NCI-H2171 treated with DMSO at 0.1 percent for 48 hours (cell line): ENCODE results near the gene E2F2.
A peak's percentile ranks its signal among the peaks of the same experiment; 100 is the strongest.

ENCODE experiments used
- DNase-seq: peaks from one replicate; lab custom pipeline; 2025; lab: John Stamatoyannopoulos, UW

E2F2 gene

DNA sequence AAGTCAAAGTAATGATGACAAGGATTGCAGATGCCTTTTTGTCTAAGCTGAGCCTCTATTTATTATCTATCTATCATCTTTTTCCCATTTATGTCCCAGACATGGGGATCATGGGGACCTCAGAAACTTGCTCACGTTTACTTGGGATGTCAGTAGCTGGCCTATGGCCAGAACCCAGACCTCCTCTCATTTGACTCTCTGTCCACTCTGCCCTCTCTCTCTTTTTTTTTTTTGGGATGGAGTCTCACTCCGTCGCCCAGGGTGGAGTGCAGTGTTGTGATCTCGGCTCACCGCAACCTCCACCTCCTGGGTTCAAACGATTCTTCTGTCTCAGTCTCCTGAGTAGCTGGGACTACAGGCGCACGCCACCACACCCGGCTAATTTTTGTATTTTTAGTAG, 32.0 kb upstream of the E2F2 start:
- DNase-seq = no peak

DNA sequence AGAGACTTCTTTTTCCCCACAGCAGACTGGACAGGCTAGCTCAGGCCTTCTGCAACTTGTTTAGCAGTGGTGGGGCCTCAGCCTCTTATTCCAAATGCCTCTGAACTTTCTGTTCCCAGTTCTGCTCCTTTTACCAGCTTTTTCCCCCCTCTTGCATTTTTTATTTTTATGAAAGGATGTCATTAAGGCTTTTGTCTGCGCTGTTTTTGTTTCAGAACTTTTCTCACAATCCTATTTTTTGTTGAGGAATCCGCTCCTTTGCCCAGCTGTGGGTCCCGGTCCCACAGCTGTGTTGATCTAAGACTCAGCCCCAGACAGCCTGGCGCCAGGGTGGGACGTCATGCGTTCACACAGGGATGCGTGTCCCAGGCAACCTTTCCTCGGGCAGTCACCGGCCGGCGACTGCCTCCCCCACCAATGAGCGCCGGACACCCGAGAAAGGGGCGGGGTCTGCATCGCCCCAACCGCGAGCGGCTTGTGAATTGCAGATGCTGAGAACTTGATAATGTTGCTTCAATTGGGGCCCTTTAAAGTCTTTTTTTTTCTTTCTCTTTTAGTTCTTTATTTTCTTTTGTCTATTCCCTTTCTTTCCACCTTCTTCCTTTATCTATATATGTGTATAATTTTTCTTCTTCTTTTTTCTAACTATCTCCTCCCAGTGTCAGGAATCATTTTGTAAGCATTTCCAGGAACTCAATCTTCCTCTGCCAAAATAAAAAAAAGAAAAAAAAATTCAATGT, 31.3 kb upstream of the E2F2 start:
- peak; percentile 80 for DNase-seq

DNA sequence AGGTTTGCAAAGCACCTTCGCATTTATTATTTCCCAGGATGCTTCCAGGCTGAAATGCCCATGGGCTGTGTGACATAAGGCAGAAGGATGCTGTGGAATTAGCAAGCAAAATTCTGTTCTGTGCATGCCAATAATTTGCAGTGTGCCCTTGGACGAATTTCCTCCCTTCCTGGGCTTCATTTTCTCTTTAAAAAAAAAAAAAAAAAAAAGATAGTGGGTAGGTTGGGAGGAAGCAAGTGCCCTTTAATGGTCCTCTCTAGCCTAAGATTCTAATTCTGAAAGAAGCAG, 30.7 kb upstream of the E2F2 start:
- DNase-seq = no peak

DNA sequence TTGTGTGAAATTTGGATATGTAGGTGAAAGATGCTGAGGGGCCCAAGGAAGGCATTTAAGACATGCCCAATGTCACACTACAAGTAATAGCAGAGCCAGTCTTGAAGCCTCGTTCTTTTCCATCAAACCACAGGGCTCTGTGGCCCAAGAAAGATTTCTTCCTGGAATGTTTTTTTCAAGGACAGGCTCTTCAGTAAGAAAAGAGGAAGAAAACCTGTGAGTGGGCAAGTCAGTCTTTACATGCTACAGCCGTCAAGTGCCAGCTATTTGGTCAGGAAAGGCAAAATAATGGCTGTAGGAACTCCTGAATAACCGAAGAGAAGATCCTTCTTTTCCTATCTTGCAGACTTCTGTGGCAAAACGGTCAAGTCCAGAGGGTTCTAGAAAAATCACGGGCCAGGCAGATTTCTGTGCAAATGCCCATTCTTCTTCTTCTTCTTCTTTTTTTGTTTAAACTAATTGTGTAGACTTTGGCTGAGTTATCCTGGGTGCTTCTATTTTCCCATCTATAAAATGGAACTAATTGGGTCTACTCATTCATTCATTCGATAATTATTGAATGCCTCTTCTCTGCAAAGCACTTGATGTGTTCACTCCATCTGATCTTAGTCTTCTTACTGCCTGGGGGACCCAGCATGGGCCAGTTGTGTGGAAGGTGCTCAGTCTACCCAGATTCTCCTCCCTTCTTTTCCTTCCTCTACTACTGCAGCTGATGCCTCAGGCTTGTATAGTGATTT, 30.2 kb upstream of the E2F2 start:
- DNase-seq = no peak

DNA sequence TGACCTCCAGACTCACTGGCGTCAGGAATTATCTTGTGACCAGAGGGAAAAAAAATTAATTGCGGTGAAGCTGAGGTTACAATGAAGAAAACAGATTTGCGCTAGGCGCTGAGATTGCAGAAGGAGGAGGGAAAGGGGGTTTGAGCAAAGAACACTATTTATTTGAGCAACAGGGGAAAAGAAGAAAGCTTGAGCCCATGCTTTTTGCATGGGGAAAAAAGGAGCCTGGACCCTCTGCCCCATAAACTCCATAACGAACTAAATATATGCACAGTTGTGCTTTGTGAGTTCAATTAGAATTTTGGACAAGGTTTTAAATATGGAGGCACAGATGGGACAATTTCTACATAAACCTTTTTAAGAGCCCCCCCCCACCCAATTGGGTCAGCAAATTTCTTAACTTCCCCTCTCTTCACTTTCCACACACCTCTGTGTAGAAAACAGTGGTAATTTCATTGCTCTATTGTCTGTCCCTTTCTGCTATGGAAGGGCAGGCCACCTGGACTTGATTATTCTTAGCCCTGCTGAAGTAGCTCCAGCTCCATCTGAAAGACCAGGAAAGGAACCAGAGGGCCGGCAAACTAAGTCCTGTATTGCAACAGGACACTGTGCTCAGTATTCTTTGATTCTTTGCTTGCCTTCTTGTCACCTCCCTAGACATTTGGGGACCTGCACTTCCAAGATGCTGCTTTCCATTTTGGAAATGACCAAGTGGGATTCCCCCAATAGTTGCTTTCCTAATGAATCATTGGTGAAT, 29.1 kb upstream of the E2F2 start:
- DNase-seq = peak; percentile 82

DNA sequence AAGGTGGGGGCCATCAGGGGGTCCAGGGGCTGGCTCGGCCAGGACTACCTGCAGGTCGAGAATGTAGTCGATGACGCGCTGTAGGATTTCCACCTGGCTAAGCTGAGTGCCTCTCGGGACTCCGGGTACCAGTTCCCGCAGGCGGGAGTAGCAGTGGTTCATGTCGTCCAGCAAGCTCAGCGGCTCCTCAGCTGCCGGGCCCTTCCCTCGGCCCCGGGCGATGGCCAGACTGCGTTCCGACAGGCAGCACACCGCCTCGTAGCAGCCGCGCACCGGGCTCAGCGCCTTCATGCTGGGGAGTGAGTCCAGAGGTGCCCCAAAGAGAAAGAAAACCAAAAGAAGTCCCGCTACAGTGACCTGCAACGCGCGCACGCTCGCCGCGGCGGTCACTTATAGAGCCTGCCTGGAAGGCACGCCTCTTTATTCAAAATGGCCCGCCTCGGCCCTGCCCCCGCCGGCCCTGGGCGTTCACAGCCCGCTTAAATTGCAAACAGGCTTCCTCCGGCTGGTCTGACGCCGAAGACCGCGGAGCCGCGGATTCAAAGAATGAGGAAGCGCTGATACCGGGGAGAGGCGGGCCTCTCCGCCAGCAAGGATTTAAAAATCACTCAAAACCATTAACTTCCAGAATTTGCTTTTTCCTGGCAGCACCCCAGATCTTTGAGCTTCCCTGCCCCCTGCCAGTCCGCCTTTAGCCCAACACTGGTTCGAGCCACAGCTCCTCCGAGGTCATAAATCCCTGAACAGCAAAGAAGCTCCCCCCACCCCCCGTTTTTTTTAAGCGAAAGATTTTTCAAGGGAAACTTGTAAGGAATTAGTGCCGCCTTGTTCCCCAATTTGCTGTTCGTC, 28.3 kb upstream of the E2F2 start, which contains the start of gene ID3:
Gene ID3, minus strand, starts transcription at position 366 of the 849 bp plus-strand sequence. Its CDS starts 75 bp downstream, at position 291.
- DNase-seq = peak; percentile 90

DNA sequence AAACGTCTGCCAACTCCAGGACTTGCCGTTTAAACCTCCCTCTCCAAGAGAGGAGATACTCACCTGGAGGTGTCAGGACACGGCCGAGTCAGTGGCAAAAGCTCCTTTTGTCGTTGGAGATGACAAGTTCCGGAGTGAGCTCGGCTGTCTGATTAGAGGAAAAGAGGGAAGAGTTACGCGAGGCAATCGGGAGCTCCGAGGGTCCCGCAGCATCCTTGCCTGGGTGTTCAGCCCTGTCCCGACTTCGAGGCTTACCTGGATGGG, 27.8 kb upstream of the E2F2 start:
- no peak for DNase-seq

DNA sequence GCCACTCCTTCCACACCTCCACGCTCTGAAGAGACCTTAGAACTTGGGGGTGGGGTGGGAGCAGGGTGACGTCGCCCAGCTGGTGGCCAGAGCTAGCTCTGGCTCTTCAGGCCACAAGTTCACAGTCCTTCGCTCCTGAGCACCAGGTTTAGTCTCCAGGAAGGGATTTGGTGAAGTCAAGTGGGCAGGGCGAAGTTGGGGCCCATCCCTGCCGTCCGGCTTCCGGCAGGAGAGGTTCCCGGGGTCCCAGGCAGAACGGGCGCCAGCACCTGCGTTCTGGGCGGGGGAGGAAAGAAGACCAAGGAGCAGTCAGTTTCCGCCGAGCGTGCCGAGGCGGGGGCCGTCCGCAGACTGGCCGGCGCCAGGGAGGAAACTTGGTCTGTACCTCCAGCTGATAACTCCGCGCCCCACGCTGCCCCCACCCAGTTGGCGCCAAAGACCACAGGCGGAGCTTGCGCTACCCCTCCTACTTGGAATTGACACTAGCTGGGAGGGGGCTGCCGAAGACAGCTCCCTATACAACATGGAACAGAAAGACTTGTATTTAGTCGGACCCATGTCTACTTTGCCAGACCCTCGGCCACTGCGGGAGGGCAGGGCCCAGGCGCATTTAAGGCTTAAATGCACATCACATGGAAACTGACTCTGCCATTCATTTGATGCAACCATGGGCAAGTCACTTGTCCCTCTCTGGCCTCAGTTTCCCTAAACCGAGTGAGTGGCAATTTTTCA, 27.3 kb upstream of the E2F2 start:
- DNase-seq = peak; percentile 72

DNA sequence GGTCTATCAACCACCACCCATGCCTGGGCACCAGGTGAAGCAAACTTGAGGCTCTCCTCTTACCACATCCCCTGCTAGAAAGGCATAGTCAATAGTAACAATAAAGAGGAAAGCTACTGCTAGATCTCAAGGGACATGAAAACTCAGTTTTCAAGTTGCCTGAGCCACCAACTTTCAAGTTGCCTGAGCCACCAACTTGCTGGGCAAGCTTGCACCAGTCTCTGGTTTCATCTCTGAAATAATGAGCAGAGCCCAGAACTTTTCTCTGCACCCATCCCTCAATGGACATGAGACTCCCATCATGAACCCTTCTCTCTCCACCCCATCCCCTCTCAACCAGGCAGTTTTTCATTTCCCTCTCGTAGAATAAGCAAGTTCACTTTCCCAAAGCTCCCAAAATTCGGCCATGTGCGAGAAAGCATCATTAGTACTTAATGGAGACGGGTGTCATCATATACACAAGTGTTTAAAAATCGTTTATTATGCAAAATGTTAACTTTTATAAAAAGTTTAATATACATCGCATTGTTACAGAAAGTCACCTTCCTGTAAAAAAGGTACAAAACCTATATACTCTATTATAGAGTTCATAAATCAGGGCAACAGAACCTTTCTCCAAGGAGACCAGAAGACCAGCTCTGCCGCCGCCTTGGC, 26.6 kb upstream of the E2F2 start:
- DNase-seq = no peak

DNA sequence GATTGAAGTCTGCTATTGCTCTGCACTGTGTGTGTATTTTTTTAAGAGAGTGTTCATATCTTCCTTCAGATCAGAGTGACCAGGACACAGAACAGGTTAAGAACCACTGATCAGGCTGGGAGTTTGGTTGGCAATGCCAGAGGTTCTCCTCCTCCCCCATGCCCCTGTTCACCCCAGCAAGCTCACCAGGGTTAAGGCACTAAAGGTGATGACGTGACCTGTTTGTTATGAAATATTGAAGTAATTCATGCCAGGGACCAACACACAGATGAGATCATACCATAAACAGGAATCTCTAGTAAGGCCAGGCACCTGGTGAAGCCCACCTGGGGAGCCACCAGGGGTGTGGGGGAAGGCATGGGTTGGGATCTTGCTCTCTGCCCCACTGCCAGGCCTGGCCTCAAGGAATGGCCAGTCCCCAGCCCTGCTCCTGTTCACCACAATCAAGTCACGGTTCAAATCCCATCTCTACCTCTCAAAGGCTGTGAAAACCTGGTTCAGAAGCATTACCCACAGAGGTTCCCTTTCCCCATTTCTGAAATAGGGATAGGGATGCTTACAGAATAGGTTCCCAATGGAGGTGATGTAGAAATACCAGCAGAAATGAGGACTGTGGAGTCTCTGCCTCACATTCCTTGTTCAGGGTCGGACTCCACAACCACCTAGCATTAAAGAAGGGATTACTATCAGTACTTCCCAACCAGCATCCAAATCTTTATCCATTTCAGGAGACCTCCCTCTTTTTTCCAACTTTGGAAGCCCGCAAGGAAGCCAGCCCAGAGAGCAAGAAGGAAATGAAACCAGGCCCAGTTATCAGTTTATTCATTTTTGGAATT, 25.8 kb upstream of the E2F2 start:
- no peak for DNase-seq

DNA sequence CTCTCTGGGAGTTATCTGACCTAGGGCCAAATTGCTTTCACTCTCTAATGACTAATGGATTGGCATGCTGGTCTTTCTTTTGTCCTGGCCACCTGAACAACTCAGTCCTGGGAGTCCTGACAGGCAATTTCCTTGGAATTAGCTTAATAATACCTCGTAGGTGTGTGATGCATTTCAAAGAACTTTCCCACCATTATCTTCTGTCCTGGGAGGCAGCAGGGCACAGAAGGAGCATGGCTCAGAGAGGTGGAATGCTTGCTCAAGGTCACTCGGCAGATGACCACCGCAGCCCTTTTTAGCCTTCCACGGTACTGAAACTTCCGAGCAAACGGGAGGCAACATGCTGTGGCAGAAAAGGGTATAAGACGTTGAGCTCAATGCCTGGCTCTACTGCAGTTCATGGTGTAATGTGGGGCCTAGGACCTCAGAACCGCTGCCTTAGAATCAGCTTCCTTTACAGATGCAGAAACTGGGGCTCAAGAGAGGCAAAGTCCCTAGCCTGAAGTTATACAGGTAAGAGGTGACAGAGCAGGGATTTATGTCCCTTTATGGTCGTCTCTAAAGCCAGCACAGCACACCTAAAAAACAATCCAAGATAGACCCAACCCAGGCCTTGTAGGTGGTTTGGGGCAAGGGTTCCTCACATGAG, 25.1 kb upstream of the E2F2 start:
- no peak for DNase-seq

DNA sequence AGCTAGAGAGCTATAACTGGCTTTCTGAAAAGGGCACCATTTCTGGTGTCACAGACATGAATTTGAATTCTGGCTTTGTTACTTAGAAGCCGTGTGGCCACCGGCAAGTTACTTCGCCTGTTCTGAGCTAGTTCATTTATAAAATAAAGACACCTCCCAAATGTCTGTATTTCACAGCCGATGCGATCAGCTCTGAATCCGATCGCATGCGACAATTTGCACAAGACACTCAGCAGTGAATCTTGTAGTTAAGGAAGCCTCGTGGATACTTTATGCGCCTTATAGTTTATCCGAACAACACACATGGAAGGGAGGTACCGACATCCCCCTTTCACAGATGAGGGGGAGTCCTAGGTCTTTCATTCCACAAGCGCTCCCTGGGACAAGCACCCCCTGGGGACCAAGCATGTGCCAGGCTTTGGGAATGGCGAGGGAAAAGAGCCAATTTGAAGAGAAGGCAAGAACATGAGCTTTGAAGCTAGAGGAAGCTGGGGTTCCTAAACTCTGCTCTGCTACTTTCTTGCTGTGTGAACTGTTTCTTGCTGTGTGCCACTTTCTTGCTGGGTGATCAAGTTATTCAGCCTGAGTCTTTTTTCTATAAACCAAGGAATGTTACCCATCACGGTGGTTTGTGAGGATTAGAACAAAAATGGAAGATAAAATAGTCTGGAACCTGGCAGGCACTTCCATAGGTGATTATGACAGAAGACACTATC, 24.4 kb upstream of the E2F2 start:
- peak; percentile 69 for DNase-seq

DNA sequence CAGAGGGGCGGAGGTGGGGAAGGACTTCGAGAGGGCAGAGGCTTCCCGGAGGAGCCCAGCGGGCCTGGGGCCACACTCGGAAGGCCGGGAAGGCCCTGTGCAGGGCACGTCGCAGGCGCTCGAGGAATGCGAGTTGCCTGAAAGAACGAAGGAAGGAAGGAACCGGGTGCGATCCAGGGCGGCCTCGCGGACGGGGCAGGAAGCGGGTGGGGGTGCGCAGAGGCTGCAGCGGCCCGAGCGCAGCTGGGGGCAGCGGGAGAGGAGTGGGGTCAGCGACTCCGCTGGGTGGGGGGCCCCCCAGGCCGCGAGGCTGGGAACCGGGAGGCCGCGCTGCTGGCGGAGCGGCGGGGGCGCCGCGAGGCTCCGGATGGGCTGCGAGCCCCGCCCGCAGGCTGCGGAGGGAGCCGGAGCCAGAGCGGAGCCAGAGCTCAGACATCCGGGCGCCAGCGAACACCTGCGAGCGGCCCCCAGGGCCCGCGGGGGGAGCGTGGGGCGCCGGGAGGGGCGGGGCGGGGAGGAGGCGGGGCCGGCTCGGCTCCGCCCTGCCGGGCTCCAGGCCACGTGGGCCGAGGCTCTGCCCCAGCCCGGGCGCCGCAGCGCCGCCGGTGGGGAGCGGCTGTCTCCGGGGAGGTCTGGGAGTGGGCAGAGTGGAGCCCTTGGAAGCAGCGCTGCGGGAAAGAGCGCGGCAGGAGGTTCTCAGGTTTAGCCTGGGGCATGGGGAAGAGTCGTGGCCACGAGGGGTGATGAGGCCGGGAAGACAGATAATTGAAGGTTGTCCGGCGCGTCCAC, 23.6 kb upstream of the E2F2 start:
- peak; percentile 97 for DNase-seq

DNA sequence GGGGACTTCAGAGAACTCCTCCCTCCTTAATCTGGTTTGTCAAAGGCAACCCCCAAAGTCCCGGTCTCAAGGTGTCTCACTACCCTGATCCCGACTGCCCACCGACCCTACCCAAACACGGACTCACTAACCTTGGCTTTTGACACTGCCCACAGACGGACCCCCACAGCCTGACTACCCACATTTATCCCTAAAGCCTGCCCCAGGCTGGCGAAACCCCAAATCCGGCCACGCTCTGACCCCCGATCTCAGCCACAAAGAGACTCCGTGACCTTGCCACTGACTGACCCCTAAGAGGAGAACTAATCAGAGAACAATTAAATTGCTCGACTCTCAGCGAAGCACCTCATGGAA, 23.1 kb upstream of the E2F2 start:
- DNase-seq = peak; percentile 56

DNA sequence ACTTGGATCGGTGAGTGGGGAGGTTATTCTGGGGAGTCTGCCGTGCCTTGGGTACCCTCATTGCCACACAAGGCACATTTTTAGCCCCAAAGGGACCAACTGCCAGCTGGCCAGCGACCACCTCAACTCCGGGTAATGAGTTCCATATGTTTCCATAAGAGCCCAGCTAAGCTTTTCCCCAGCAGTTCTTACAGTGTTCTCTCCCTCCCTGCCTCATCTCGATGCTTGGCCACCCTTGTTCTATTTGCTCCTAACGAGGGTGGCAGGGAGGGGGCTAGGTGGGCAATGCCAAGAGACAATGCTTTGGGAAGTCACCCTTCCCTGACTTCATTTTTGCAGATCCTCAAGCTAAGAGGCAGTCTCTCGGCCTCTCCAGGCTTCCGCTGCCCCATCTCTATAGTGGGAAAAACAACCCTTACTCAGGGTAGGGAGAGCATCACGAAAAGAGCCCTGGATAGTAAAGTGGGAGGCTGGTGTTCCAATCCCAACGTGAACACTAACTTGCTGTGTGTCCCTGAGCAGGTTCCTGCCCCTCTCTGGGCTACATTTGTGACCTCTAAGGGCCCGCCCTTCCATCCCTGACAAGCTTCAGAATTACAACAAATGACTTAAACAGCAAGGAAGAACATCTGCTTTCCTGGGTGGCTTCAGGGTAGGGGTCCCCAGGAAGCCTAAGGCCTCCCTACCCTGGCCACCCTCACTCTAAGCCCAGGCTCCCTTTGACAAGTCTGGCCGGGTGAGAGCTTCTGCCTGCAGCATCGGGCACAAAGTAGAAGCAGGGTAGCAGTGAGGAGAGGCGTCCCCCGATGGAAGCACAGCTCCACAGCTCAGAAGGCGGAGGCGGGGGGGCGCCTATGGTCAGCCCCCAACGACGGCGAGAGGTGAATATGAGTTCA, 22.4 kb upstream of the E2F2 start:
- peak; percentile 45 for DNase-seq

DNA sequence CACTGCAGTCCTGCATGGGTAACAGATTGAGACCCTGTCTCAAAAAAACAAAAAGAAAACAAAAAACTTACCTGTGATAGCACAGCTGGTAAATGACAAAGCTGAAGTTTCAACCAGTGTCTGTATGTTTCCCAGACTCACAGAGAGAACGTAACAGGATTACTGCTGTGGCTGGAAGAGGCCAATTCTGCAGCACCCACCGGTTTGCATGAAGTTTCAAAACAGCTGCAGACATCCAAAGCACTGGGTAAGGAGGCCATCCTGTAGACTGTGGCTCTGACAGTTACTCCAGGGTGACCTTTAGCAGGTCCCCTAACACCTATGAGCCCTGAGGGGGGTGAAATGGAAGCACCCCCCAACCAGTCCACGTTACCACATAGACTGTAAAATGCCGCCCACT, 20.8 kb upstream of the E2F2 start:
- DNase-seq = no peak

DNA sequence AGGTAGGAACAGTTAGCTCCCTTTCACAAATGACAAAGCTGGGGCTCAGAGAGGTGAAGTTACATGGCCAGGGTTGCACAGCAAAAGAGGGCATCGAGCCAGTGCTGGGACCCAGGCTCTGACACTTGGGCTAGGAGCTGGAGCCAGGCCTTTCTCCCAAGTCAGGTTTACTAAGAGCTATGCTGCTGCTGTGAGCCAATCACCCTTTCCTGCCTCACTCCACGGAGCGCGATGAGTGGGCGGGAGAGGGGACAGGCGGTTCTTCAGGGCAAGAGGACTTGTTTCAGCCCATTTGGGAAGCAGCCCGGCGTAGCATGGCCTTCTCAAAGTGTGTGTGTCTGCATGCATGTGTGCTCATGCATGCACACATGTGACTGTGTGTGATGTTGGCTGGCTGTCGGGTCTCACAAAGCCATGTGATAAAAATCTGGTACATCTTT, 17.7 kb upstream of the E2F2 start:
- no peak for DNase-seq
